ENCODE measurements around the gene UQCRC1.

Gene UQCRC1

GRCh38 chr3:48617559-48617958, 8.1 kb upstream of the UQCRC1 start:
- peaks cover 10% of the 10 kb centered on the region for H3K9me3 ChIP-seq (ENCODE audit: control insufficient read depth, insufficient read depth, low read length)
- peaks cover 20% of the 10 kb centered on the region for H3K36me3 ChIP-seq (ENCODE audit: control insufficient read depth, insufficient read depth, low read length)
- H3K4me1 ChIP-seq (ENCODE audit: control insufficient read depth, insufficient read depth, low read length): no peaks in the 10 kb centered on the region
- H3K27ac ChIP-seq (ENCODE audit: low read depth, low read length): no peak overlapping the region
- no peaks in the 10 kb centered on the region for H3K27me3 ChIP-seq (ENCODE audit: control insufficient read depth, insufficient read depth, low read length)
- no peak overlapping the region for H3K9ac ChIP-seq (ENCODE audit: low read depth, low read length)
- H3K4me3 ChIP-seq (ENCODE audit: low read depth, low read length): no peak overlapping the region

GRCh38 chr3:48614044-48614443, 4.6 kb upstream of the UQCRC1 start:
- Histone ChIP-seq H3K27ac (ENCODE audit: low read depth, low read length) (no peak overlapping the region), H3K4me3 (ENCODE audit: low read depth, low read length) (no peak overlapping the region), H3K4me1 (ENCODE audit: control insufficient read depth, insufficient read depth, low read length) (peaks cover 4% of the 10 kb centered on the region), H3K9ac (ENCODE audit: low read depth, low read length) (no peak overlapping the region), H3K27me3 (ENCODE audit: control insufficient read depth, insufficient read depth, low read length) (no peaks in the 10 kb centered on the region), H3K9me3 (ENCODE audit: control insufficient read depth, insufficient read depth, low read length) (peaks cover 10% of the 10 kb centered on the region), H3K36me3 (ENCODE audit: control insufficient read depth, insufficient read depth, low read length) (peaks cover 6% of the 10 kb centered on the region; the same call in 1 of the 2 replicates)

GRCh38 chr3:48612309-48612708, 2.9 kb upstream of the UQCRC1 start:
- no peaks in the 10 kb centered on the region for H3K27me3 ChIP-seq (ENCODE audit: control insufficient read depth, insufficient read depth, low read length)
- H3K4me3 ChIP-seq (ENCODE audit: low read depth, low read length): no peak overlapping the region
- H3K36me3 ChIP-seq (ENCODE audit: control insufficient read depth, insufficient read depth, low read length): peaks cover 14% of the 10 kb centered on the region
- no peak overlapping the region for H3K27ac ChIP-seq (ENCODE audit: low read depth, low read length)
- H3K9ac ChIP-seq (ENCODE audit: low read depth, low read length): no peak overlapping the region
- peaks cover 5% of the 10 kb centered on the region for H3K9me3 ChIP-seq (ENCODE audit: control insufficient read depth, insufficient read depth, low read length)
- H3K4me1 ChIP-seq (ENCODE audit: control insufficient read depth, insufficient read depth, low read length): peaks cover 10% of the 10 kb centered on the region

GRCh38 chr3:48607519-48607918, 1.9 kb downstream of the UQCRC1 start:
- no peak overlapping the region for H3K9ac ChIP-seq (ENCODE audit: low read depth, low read length)
- peaks cover 53% of the 10 kb centered on the region for H3K36me3 ChIP-seq (ENCODE audit: control insufficient read depth, insufficient read depth, low read length)
- H3K9me3 ChIP-seq (ENCODE audit: control insufficient read depth, insufficient read depth, low read length): no peaks in the 10 kb centered on the region
- H3K4me3 ChIP-seq (ENCODE audit: low read depth, low read length): no peak overlapping the region
- H3K27ac ChIP-seq (ENCODE audit: low read depth, low read length): no peak overlapping the region
- H3K27me3 ChIP-seq (ENCODE audit: control insufficient read depth, insufficient read depth, low read length): no peaks in the 10 kb centered on the region
- peaks cover 10% of the 10 kb centered on the region for H3K4me1 ChIP-seq (ENCODE audit: control insufficient read depth, insufficient read depth, low read length)

GRCh38 chr3:48601622-48601994, 7.8 kb downstream of the UQCRC1 start:
- Histone ChIP-seq H3K4me1 (ENCODE audit: control insufficient read depth, insufficient read depth, low read length) (no peaks in the 10 kb centered on the region), H3K36me3 (ENCODE audit: control insufficient read depth, insufficient read depth, low read length) (peaks cover 88% of the 10 kb centered on the region), H3K9me3 (ENCODE audit: control insufficient read depth, insufficient read depth, low read length) (no peaks in the 10 kb centered on the region), H3K27me3 (ENCODE audit: control insufficient read depth, insufficient read depth, low read length) (no peaks in the 10 kb centered on the region), H3K27ac (ENCODE audit: low read depth, low read length) (no peak overlapping the region), H3K9ac (ENCODE audit: low read depth, low read length) (no peak overlapping the region), H3K4me3 (ENCODE audit: low read depth, low read length) (no peak overlapping the region)

GRCh38 chr3:48600711-48601621, 8.5 kb downstream of the UQCRC1 start:
- Histone ChIP-seq H3K4me3 (ENCODE audit: low read depth, low read length) (no peak overlapping the region), H3K9me3 (ENCODE audit: control insufficient read depth, insufficient read depth, low read length) (no peaks in the 10 kb centered on the region), H3K27me3 (ENCODE audit: control insufficient read depth, insufficient read depth, low read length) (no peaks in the 10 kb centered on the region), H3K36me3 (ENCODE audit: control insufficient read depth, insufficient read depth, low read length) (peaks cover 82% of the 10 kb centered on the region), H3K4me1 (ENCODE audit: control insufficient read depth, insufficient read depth, low read length) (peaks cover 4% of the 10 kb centered on the region; the same call in 1 of the 2 replicates), H3K9ac (ENCODE audit: low read depth, low read length) (no peak overlapping the region), H3K27ac (ENCODE audit: low read depth, low read length) (no peak overlapping the region)

- H3K9ac ChIP-seq (ENCODE audit: low read depth, low read length): no peak overlapping the region
- no peaks in the 10 kb centered on the region for H3K9me3 ChIP-seq (ENCODE audit: control insufficient read depth, insufficient read depth, low read length)
- H3K27me3 ChIP-seq (ENCODE audit: control insufficient read depth, insufficient read depth, low read length): peaks cover 4% of the 10 kb centered on the region; the same call in 1 of the 2 replicates
- no peak overlapping the region for H3K27ac ChIP-seq (ENCODE audit: low read depth, low read length)
- H3K4me3 ChIP-seq (ENCODE audit: low read depth, low read length): no peak overlapping the region
- H3K4me1 ChIP-seq (ENCODE audit: control insufficient read depth, insufficient read depth, low read length): peaks cover 11% of the 10 kb centered on the region
- peaks cover 69% of the 10 kb centered on the region for H3K36me3 ChIP-seq (ENCODE audit: control insufficient read depth, insufficient read depth, low read length)
Measured at GRCh38 chr3:48599509-48600285, 9.7 kb downstream of the UQCRC1 start.

- H3K27ac ChIP-seq (ENCODE audit: low read depth, low read length): no peak overlapping the region
- H3K4me1 ChIP-seq (ENCODE audit: control insufficient read depth, insufficient read depth, low read length): peaks cover 15% of the 10 kb centered on the region
- no peak overlapping the region for H3K4me3 ChIP-seq (ENCODE audit: low read depth, low read length)
- H3K36me3 ChIP-seq (ENCODE audit: control insufficient read depth, insufficient read depth, low read length): peaks cover 63% of the 10 kb centered on the region
- H3K27me3 ChIP-seq (ENCODE audit: control insufficient read depth, insufficient read depth, low read length): peaks cover 8% of the 10 kb centered on the region; the same call in 1 of the 2 replicates
- no peaks in the 10 kb centered on the region for H3K9me3 ChIP-seq (ENCODE audit: control insufficient read depth, insufficient read depth, low read length)
- no peak overlapping the region for H3K9ac ChIP-seq (ENCODE audit: low read depth, low read length)
Measured at GRCh38 chr3:48599077-48599501, 10.4 kb downstream of the UQCRC1 start.

- Histone ChIP-seq H3K9me3 (ENCODE audit: control insufficient read depth, insufficient read depth, low read length) (no peaks in the 10 kb centered on the region), H3K27ac (ENCODE audit: low read depth, low read length) (peak overlapping the region; percentile 34), H3K4me3 (ENCODE audit: low read depth, low read length) (no peak overlapping the region), H3K36me3 (ENCODE audit: control insufficient read depth, insufficient read depth, low read length) (peaks cover 57% of the 10 kb centered on the region), H3K27me3 (ENCODE audit: control insufficient read depth, insufficient read depth, low read length) (peaks cover 8% of the 10 kb centered on the region; the same call in 1 of the 2 replicates), H3K4me1 (ENCODE audit: control insufficient read depth, insufficient read depth, low read length) (peaks cover 16% of the 10 kb centered on the region), H3K9ac (ENCODE audit: low read depth, low read length) (no peak overlapping the region)
Measured at GRCh38 chr3:48598323-48599076, 10.9 kb downstream of the UQCRC1 start.

- Histone ChIP-seq H3K4me1 (ENCODE audit: control insufficient read depth, insufficient read depth, low read length) (peaks cover 16% of the 10 kb centered on the region), H3K27ac (ENCODE audit: low read depth, low read length) (peak overlapping the region; percentile 21), H3K36me3 (ENCODE audit: control insufficient read depth, insufficient read depth, low read length) (peaks cover 46% of the 10 kb centered on the region)
Measured at GRCh38 chr3:48597408-48597800, 12.0 kb downstream of the UQCRC1 start.

More at GRCh38 chr3:48597408-48597800, 12.0 kb downstream of the UQCRC1 start:
- Histone ChIP-seq H3K27me3 (ENCODE audit: control insufficient read depth, insufficient read depth, low read length) (peaks cover 8% of the 10 kb centered on the region; the same call in 1 of the 2 replicates), H3K4me3 (ENCODE audit: low read depth, low read length) (no peak overlapping the region), H3K9me3 (ENCODE audit: control insufficient read depth, insufficient read depth, low read length) (no peaks in the 10 kb centered on the region), H3K9ac (ENCODE audit: low read depth, low read length) (no peak overlapping the region)
